Epithelial cell of esophagus (primary cell): Measurements from ENCODE around the gene AKAP7.

Experiments used
- DNase-seq: peaks from one replicate; pipeline ENCODE4 v3.0.0; 2010; ENCODE audit warnings: low read depth
- H3K4me3 ChIP-seq: 2 replicates; pipeline ENCODE4 v1.5.1; 2011; ENCODE audit warnings: mild to moderate bottlenecking, low read length, control low read depth
- TF ChIP-seq, protein P1 (sequence below): IDR thresholded peaks from 2 replicates; pipeline ENCODE4 v1.5.1; 2011; ENCODE audit warnings: low read depth, mild to moderate bottlenecking, low read length, control low read depth, inconsistent platforms; ENCODE audit not compliant: insufficient read depth; ENCODE audit errors: missing control alignments

The AKAP7 gene

DNA sequence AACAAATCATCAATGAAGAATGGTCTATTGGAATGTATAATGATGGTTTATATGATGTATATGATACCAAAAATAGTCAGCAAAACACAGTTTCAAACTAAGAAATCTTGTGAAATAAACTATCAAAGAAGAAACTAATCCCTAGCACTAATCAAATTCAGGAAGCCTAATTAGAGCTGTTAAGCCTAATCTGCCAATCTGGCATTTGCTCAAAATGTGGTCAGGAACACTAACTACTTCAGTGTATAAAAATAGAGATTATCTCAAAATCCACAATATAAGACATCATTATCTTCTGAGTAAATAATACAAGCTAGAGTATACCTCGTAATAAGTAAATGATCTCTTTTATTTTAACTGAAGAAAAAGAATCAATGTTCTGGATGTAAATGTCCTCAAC is 12.8 kb upstream of the AKAP7 start:
- TF ChIP-seq, protein P1, sequence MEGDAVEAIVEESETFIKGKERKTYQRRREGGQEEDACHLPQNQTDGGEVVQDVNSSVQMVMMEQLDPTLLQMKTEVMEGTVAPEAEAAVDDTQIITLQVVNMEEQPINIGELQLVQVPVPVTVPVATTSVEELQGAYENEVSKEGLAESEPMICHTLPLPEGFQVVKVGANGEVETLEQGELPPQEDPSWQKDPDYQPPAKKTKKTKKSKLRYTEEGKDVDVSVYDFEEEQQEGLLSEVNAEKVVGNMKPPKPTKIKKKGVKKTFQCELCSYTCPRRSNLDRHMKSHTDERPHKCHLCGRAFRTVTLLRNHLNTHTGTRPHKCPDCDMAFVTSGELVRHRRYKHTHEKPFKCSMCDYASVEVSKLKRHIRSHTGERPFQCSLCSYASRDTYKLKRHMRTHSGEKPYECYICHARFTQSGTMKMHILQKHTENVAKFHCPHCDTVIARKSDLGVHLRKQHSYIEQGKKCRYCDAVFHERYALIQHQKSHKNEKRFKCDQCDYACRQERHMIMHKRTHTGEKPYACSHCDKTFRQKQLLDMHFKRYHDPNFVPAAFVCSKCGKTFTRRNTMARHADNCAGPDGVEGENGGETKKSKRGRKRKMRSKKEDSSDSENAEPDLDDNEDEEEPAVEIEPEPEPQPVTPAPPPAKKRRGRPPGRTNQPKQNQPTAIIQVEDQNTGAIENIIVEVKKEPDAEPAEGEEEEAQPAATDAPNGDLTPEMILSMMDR: no peak
- DNase-seq: no peak
- no peak overlapping the region for H3K4me3 ChIP-seq

DNA sequence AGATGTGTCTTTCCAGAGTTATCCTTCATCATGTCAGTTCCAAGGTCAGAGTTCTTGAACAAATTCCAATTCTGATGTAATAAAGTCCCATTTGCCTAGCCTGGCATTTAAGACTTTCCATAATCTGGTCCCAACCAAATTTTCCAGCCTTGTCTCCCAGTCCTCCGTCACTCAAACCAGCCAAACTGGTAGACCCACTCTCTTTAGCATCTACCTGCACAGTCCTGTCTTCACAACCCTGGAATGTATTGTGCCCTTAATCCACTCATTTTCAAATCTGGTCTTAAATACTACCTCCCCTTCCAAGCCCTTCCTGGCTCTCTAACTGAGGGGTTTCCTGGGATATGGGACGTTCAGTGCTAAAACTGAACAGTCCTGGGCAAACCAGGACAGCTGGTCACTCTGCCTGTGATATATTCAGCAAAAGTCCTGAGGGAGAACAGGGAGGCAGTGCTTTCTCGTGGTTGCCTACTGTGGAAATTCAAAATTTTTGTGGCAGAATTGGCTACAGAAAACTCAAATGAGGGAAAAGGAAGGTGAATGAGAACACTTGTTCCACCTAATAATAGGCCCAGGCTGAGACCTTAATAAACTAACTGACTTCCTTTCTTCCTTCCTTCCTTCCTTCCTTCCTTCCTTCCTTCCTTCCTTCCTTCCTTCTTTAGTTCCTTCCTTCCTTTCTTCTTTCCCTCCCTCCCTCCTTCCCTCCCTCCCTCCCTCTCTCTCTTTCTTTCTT is 10.8 kb upstream of the AKAP7 start:
- peak; percentile 84 for DNase-seq
- H3K4me3 ChIP-seq: no peak overlapping the region
- TF ChIP-seq, protein P1: no peak

DNA sequence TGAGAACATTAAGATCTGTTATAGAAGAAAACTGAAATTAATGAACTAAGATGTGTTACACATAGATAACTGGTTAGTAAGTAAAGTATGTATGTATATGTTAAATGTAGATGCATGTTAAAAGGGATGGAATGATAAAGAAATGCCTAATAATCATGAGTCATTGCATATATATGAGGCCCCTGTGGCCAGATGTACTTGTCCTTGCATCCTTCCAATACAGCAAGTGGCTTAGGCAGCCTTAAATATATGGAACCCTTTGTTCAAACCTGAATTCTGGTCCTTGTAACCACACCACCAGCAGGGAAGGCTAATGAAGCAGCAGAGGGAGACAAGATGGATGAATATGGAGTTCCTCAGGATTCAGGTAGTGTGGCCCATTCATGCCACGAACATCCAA is 9.8 kb upstream of the AKAP7 start:
- H3K4me3 ChIP-seq: no peak overlapping the region
- TF ChIP-seq, protein P1: no peak
- DNase-seq: peak; percentile 15

DNA sequence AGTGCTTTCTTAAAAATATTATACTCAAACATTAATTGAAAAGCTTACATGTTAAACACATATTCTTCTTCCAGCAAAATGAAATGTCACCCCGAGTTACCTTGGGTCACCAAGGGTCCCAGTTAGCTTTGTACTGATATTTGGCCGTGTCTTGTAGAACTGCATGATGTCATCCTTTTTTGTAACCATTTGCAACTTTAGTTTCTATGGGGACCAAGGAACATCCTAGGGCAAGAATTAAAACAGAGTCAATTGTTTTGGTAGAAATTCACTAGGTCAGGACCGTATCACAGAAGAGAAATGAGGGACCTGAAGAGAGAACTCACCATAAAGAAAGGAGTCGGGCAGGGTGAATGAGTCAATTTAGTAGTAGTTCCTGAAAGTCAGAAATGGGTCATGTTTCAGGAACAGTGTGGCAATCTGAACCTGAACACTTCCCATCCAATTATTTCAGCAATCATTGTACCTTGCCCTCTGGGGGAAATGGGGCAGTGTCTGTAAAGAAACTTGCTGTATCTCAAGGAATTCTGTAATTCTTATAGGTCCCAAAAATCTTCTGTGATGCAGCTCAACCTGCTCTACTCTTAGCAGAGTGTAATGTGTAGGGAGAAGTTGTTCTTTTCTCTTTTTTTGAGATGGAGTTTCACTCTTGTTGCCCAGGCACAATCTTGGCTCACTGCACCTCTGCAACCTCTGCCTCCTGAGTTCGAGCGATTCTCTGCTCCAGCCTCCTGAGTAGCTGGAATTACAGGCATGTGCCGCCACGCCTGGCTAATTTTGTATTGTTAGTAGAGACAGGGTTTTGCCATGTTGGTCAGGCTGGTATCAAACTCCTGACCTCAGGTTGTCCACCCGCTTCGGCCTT is 5.3 kb upstream of the AKAP7 start:
- no peak overlapping the region for H3K4me3 ChIP-seq
- TF ChIP-seq, protein P1: no peak
- peak; percentile 70 for DNase-seq

DNA sequence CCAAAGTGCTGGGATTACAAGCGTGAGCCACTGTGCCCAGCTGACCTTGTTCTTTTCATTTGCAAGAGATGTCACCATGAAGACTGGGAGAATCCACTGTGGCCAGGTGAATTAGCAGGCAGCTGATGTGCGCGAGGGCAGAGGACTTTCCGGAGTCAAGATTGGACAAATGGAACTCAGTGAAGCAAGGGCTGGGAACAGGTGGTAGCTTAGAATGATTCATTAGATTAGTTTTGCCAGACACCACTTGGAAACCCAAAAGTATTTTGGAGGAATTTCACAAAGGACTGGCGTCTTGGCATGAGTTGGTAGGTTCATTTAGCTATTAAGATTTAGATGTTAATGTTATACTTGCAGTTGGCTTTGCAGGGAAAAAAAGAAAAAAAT is 4.7 kb upstream of the AKAP7 start:
- no peak overlapping the region for H3K4me3 ChIP-seq
- DNase-seq: no peak
- TF ChIP-seq, protein P1: no peak

DNA sequence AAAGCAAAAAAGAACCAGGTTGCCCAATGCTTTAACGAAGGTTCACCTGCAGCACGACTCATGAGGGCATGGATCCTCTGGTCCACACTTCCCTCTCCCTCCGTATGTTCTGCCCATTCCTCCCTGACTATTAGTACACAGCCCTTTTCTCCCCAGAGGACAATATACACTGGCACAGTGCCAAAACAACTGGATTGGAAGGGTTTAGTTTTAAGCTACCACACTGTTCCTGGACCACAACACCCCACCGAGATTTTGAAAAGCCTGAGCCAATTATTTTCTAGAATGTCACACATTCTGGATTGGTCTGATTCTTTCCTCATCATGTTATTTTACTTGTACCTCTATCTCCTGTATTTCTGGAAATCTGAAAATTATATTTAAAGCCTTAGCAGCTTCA is 2.9 kb upstream of the AKAP7 start:
- no peak for DNase-seq
- H3K4me3 ChIP-seq: no peak overlapping the region
- TF ChIP-seq, protein P1: no peak
